Measurements from ENCODE around the gene SPRTN.

DNA sequence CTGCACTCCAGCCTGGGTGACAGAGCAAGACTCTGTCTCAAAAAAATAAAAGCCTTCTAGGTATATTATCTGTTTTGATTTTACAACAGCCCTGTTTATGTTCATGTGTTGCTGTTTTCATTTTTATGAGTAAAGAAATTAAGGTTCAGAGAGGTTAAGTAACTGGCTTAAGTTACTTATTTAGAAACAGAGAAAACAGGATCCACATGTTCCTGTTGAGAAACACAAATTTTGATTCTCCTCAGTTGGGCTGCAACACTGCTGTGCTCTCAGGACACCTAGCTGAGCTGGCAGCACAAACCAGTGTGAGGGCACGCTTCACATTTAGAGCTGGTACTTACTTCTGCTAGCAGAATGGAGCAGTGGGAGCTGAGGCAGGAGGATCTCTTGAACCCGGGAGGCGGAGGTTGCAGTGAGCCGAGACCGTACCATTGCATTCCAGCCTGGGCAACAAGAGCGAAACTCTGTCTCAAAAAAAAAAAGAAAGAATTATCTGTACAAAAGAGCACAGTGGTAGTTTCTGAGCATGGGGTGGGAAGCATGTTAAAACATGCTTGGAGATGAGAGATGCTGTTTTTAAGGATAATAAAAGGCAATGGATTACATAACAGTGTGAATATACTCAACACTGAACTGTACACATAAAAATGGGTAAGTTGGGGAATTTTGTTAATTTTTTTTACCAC is 2.4 kb downstream of the SPRTN start:
- TF ChIP-seq, protein P1, sequence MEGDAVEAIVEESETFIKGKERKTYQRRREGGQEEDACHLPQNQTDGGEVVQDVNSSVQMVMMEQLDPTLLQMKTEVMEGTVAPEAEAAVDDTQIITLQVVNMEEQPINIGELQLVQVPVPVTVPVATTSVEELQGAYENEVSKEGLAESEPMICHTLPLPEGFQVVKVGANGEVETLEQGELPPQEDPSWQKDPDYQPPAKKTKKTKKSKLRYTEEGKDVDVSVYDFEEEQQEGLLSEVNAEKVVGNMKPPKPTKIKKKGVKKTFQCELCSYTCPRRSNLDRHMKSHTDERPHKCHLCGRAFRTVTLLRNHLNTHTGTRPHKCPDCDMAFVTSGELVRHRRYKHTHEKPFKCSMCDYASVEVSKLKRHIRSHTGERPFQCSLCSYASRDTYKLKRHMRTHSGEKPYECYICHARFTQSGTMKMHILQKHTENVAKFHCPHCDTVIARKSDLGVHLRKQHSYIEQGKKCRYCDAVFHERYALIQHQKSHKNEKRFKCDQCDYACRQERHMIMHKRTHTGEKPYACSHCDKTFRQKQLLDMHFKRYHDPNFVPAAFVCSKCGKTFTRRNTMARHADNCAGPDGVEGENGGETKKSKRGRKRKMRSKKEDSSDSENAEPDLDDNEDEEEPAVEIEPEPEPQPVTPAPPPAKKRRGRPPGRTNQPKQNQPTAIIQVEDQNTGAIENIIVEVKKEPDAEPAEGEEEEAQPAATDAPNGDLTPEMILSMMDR (conservative IDR thresholded peaks at IDR 0.05; ENCODE audit: low read depth, low read length) = no peak
- TF ChIP-seq SMC3 (IDR thresholded peaks at IDR 0.05; ENCODE audit: low read depth, low read length) (no peak), CHD1 (IDR thresholded peaks at IDR 0.05; ENCODE audit: low read depth, low read length) (no peak), RCOR1 (IDR thresholded peaks at IDR 0.05; ENCODE audit: insufficient replicate concordance, low read length) (no peak), CEBPB (IDR thresholded peaks at IDR 0.05; ENCODE audit: low read depth, low read length) (no peak), RAD21 (IDR thresholded peaks at IDR 0.05; ENCODE audit: low read length) (no peak), NFE2L2 (IDR thresholded peaks at IDR 0.05; ENCODE audit: low read depth, low read length) (no peak), POLR2A (IDR thresholded peaks at IDR 0.05; ENCODE audit: low read depth, low read length) (no peak), FOS (IDR thresholded peaks at IDR 0.05; ENCODE audit: low read depth, low read length) (no peak), BHLHE40 (IDR thresholded peaks at IDR 0.05; ENCODE audit: low read depth, low read length) (no peak), RFX5 (IDR thresholded peaks at IDR 0.05; ENCODE audit: low read depth, low read length) (no peak)
- TF ChIP-seq, protein P2, sequence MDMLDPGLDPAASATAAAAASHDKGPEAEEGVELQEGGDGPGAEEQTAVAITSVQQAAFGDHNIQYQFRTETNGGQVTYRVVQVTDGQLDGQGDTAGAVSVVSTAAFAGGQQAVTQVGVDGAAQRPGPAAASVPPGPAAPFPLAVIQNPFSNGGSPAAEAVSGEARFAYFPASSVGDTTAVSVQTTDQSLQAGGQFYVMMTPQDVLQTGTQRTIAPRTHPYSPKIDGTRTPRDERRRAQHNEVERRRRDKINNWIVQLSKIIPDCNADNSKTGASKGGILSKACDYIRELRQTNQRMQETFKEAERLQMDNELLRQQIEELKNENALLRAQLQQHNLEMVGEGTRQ (IDR thresholded peaks at IDR 0.05; ENCODE audit: low read depth, low read length) = no peak
- TF ChIP-seq, protein P3, sequence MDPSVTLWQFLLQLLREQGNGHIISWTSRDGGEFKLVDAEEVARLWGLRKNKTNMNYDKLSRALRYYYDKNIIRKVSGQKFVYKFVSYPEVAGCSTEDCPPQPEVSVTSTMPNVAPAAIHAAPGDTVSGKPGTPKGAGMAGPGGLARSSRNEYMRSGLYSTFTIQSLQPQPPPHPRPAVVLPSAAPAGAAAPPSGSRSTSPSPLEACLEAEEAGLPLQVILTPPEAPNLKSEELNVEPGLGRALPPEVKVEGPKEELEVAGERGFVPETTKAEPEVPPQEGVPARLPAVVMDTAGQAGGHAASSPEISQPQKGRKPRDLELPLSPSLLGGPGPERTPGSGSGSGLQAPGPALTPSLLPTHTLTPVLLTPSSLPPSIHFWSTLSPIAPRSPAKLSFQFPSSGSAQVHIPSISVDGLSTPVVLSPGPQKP (IDR thresholded peaks at IDR 0.05; ENCODE audit: borderline replicate concordance, low read depth, low read length) = no peak
